SK-N-SH (cell line): Measurements from ENCODE around the gene PTCRA. TPM values are rescaled to one million over a fixed set of nuclear protein-coding genes. Genes with fewer than 3 reads are reported as not detected.

Experiments used
- CTCF ChIA-PET: fragments of 300-600, 350-600 bp; formaldehyde crosslinking; extraction: SDS; loops from one replicate; lab custom pipeline; 2021; lab: Yijun Ruan, JAX
- POLR2A ChIA-PET: fragments of 350-600 bp; sonication (Branson Sonifier 250); formaldehyde crosslinking; extraction: SDS; loops from one replicate; lab custom pipeline; 2020; ENCODE audit warnings: antibody characterized with exemption, inconsistent platforms; lab: Yijun Ruan, JAX
- DNase-seq: peaks from one replicate; pipeline ENCODE4 v3.0.0; 2012
- H2AFZ ChIP-seq: fragments of 200-600 bp; sonication (generic); 2 replicates; pipeline ENCODE4 v1.8.1; 2016; ENCODE audit warnings: antibody characterized with exemption, mild to moderate bottlenecking, low read depth
- H3F3A ChIP-seq: fragments of 200-600 bp; sonication (generic); replicated peaks from 2 replicates; pipeline ENCODE3; 2016; ENCODE audit warnings: antibody characterized with exemption, mild to moderate bottlenecking; ENCODE audit not compliant: insufficient read depth
- H3K27ac ChIP-seq, 2 experiments: fragments of 200-500 bp in 1 of 2; fragments of 200-600 bp in 1 of 2; sonication (Bioruptor generic) in 1 of 2; sonication (generic), shearing (Covaris generic) in 1 of 2; 2 replicates each; pipeline versions ENCODE4 v1.5.1 to v1.6.1; 2014 to 2016; ENCODE audit warnings: low read depth in 2 of 2, inconsistent platforms in 1 of 2, low read length in 1 of 2, mild to moderate bottlenecking in 1 of 2, mixed read lengths in 1 of 2
- H3K27me3 ChIP-seq: fragments of 200-600 bp; sonication (generic), shearing (Covaris generic); 2 replicates; pipeline ENCODE4 v1.6.1; 2016; ENCODE audit warnings: mixed run types; ENCODE audit not compliant: insufficient read depth
- H3K36me3 ChIP-seq, 2 experiments: fragments of 200-500 bp in 1 of 2; fragments of 200-600 bp in 1 of 2; sonication (Bioruptor generic) in 1 of 2; sonication (generic) in 1 of 2; replicated peaks in 1 of 2; 2 replicates each; pipeline versions ENCODE3 to v1.5.1; 2014 to 2016; ENCODE audit warnings: low read length in 1 of 2, mild to moderate bottlenecking in 1 of 2; ENCODE audit not compliant: insufficient read depth in 2 of 2, control insufficient read depth in 1 of 2
- H3K4me1 ChIP-seq, 2 experiments: fragments of 200-500 bp in 1 of 2; fragments of 200-600 bp in 1 of 2; sonication (Bioruptor generic) in 1 of 2; sonication (generic), shearing (Covaris generic) in 1 of 2; 2 replicates each; pipeline versions ENCODE4 v1.5.1 to v1.6.1; 2014 to 2016; ENCODE audit warnings: low read depth in 1 of 2, low read length in 1 of 2, mixed run types in 1 of 2; ENCODE audit not compliant: insufficient read depth in 2 of 2, control insufficient read depth in 1 of 2
- H3K4me2 ChIP-seq: fragments of 200-600 bp; sonication (generic), shearing (Covaris generic); 2 replicates; pipeline ENCODE4 v1.6.1; 2017; ENCODE audit warnings: mixed run types
- H3K4me3 ChIP-seq, 2 experiments: fragments of 200-500 bp in 1 of 2; fragments of 200-600 bp in 1 of 2; sonication (Bioruptor generic) in 1 of 2; sonication (generic), shearing (Covaris generic) in 1 of 2; 2 replicates each; pipeline versions ENCODE4 v1.5.1 to v1.8.1; 2014 to 2016; ENCODE audit warnings: low read depth in 2 of 2, inconsistent platforms in 1 of 2, low read length in 1 of 2, mild to moderate bottlenecking in 1 of 2, mixed read lengths in 1 of 2, moderate library complexity in 1 of 2
- H3K79me2 ChIP-seq: fragments of 200-600 bp; sonication (generic); 2 replicates; pipeline ENCODE4 v1.8.1; 2017; ENCODE audit warnings: mild to moderate bottlenecking; ENCODE audit not compliant: insufficient read depth
- H3K9ac ChIP-seq: fragments of 200-600 bp; sonication (generic); 2 replicates; pipeline ENCODE4 v1.6.1; 2017; ENCODE audit warnings: mixed run types
- H3K9me2 ChIP-seq: fragments of 200-600 bp; sonication (generic); 2 replicates; pipeline ENCODE4 v1.6.1; 2017; ENCODE audit warnings: mixed run types
- H3K9me3 ChIP-seq: fragments of 200-600 bp; sonication (generic); 2 replicates; pipeline ENCODE4 v1.6.1; 2017; ENCODE audit warnings: mixed run types, mild to moderate bottlenecking, moderate library complexity
- H4K20me1 ChIP-seq: fragments of 200-600 bp; sonication (generic); 2 replicates; pipeline ENCODE4 v1.6.1; 2017; ENCODE audit warnings: mild to moderate bottlenecking, mixed run types; ENCODE audit not compliant: insufficient read depth
- CHD2 ChIP-seq: fragments of 150-350 bp; IDR thresholded peaks from 2 replicates; pipeline ENCODE4 v1.6.1; 2018; ENCODE audit warnings: low read length; ENCODE audit not compliant: partially characterized antibody
- ELF1 ChIP-seq: IDR thresholded peaks from 2 replicates; pipeline ENCODE4 v1.4.0; 2012
- FOXJ3 ChIP-seq: sonication (generic); formaldehyde crosslinking; IDR thresholded peaks from 2 replicates; pipeline ENCODE4 v1.5.1; 2020; ENCODE audit warnings: mild to moderate bottlenecking, missing genetic modification reagents
- FOXM1 ChIP-seq: IDR thresholded peaks from 2 replicates; pipeline ENCODE4 v1.4.0; 2012; ENCODE audit warnings: low read depth, mild to moderate bottlenecking
- NRF1 ChIP-seq: IDR thresholded peaks from 2 replicates; pipeline ENCODE4 v1.6.1; 2012; ENCODE audit warnings: low read depth, mild to moderate bottlenecking, low read length
- RAD21 ChIP-seq: IDR thresholded peaks from 2 replicates; pipeline ENCODE4 v1.6.1; 2012; ENCODE audit warnings: mild to moderate bottlenecking, low read length
- RCOR1 ChIP-seq: fragments of 150-350 bp; IDR thresholded peaks from 2 replicates; pipeline ENCODE4 v1.6.1; 2017; ENCODE audit warnings: antibody characterized with exemption, low read length
- RFX5 ChIP-seq: IDR thresholded peaks from 2 replicates; pipeline ENCODE4 v1.6.1; 2012; ENCODE audit warnings: mild to moderate bottlenecking, improper control_type of control experiment, low read length
- SIN3A ChIP-seq: IDR thresholded peaks from 2 replicates; pipeline ENCODE4 v1.6.1; 2012; ENCODE audit warnings: low read depth, mild to moderate bottlenecking, low read length, moderate library complexity, borderline replicate concordance
- TAF1 ChIP-seq: IDR thresholded peaks from 2 replicates; pipeline ENCODE4 v1.6.1; 2012; ENCODE audit warnings: low read depth, mild to moderate bottlenecking, low read length, moderate library complexity, borderline replicate concordance
- TCF12 ChIP-seq: IDR thresholded peaks from 2 replicates; pipeline ENCODE4 v1.4.0; 2012
- TEAD4 ChIP-seq: IDR thresholded peaks from 2 replicates; pipeline ENCODE4 v1.4.0; 2012; ENCODE audit warnings: mild to moderate bottlenecking, borderline replicate concordance; ENCODE audit not compliant: insufficient read depth
- WGBS: methylation state at CpG from one replicate; pipeline ENCODE4 v1.1.6; 2017; ENCODE audit warnings: low lambda C conversion rate; 5-methylcytosine and 5-hydroxymethylcytosine counted together
- polyA plus RNA-seq, 3 experiments: library from polyadenylated mRNA; depleted of rRNA; stranded (reverse); fragments of >200 nt; gene quantifications; 2 replicates each; pipeline ENCODE4 v1.2.3, GENCODE V29; 2012
- TF ChIP-seq, protein P1 (sequence below): IDR thresholded peaks from 2 replicates; pipeline ENCODE4; 2012
- TF ChIP-seq, protein P2 (sequence below): fragments of 150-350 bp; IDR thresholded peaks from 2 replicates; pipeline ENCODE4 v1.6.1; 2016; ENCODE audit warnings: mild to moderate bottlenecking, low read depth, low read length
- TF ChIP-seq, protein P3 (sequence below): IDR thresholded peaks from 2 replicates; pipeline ENCODE4 v1.4.0; 2012; ENCODE audit warnings: low read depth, borderline replicate concordance
- TF ChIP-seq, protein P4 (sequence below): IDR thresholded peaks from 2 replicates; pipeline ENCODE4 v1.4.0; 2012; ENCODE audit warnings: low read depth, borderline replicate concordance
- TF ChIP-seq, protein P5 (sequence below): fragments of 150-350 bp; IDR thresholded peaks from 2 replicates; pipeline ENCODE4 v1.6.1; 2017; ENCODE audit warnings: antibody characterized with exemption, low read length, low read depth, borderline replicate concordance

PTCRA gene, protein sequence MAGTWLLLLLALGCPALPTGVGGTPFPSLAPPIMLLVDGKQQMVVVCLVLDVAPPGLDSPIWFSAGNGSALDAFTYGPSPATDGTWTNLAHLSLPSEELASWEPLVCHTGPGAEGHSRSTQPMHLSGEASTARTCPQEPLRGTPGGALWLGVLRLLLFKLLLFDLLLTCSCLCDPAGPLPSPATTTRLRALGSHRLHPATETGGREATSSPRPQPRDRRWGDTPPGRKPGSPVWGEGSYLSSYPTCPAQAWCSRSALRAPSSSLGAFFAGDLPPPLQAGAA
- polyA plus RNA-seq (2012; rRNA removed): not detected in 2 replicates
- not detected in 2 replicates for polyA plus RNA-seq (2012; cell fraction: cytosol; rRNA removed)
- not detected in 2 replicates for polyA plus RNA-seq (2012; cell fraction: nucleus; rRNA removed)

DNA sequence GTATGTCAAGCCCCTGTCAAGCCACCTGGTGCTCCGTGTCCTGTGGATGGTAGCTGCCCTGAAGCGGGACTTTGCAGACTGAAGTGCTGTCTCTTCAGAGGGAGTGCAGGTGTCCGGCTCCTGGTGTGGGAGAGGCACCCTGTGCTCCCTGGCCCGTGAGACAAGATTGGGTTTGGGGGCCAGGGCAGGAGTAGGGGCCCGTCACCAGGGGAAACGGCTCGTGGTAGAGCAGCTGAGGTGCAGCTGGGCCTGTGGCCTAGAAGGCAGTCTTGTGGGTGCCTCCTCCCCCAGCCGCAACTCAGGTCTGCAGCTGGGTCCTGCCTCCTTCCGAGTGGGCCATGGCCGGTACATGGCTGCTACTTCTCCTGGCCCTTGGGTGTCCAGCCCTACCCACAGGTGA, at the start of gene PTCRA:
Gene PTCRA, plus strand, starts transcription at position 322 of the 400 bp plus-strand sequence. Its CDS starts 17 bp downstream, at position 339.
- H3K9me2 ChIP-seq: no peaks in the 10 kb centered on the region
- no peaks in the 10 kb centered on the region for H3K27me3 ChIP-seq
- no peaks in the 10 kb centered on the region for H3K4me1 ChIP-seq
- WGBS: no CpG with 5 or more reads among the region's 10 CpGs
- H3K79me2 ChIP-seq: no peaks in the 10 kb centered on the region
- ChIA-PET CTCF (interaction anchor here (2.4 kb wide), 1 partner anchor 15 kb away, joined by 7 read pairs; no protein-coding TSS in a partner anchor), POLR2A (no interaction called here)
- H2AFZ ChIP-seq: no peak within 1 kb of the TSS
- no peak within 1 kb of the TSS for H3K4me2 ChIP-seq
- DNase-seq: no peak
- no peaks in the 10 kb centered on the region for H3K36me3 ChIP-seq
- TF ChIP-seq, protein P1, sequence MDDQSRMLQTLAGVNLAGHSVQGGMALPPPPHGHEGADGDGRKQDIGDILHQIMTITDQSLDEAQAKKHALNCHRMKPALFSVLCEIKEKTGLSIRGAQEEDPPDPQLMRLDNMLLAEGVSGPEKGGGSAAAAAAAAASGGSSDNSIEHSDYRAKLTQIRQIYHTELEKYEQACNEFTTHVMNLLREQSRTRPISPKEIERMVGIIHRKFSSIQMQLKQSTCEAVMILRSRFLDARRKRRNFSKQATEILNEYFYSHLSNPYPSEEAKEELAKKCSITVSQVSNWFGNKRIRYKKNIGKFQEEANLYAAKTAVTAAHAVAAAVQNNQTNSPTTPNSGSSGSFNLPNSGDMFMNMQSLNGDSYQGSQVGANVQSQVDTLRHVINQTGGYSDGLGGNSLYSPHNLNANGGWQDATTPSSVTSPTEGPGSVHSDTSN: no peak
- TF ChIP-seq NRF1 (no peak), ELF1 (no peak), RAD21 (no peak), RFX5 (no peak), TCF12 (no peak), FOXJ3 (CRISPR knock-in tag) (no peak), TAF1 (no peak)
- TF ChIP-seq, protein P2, sequence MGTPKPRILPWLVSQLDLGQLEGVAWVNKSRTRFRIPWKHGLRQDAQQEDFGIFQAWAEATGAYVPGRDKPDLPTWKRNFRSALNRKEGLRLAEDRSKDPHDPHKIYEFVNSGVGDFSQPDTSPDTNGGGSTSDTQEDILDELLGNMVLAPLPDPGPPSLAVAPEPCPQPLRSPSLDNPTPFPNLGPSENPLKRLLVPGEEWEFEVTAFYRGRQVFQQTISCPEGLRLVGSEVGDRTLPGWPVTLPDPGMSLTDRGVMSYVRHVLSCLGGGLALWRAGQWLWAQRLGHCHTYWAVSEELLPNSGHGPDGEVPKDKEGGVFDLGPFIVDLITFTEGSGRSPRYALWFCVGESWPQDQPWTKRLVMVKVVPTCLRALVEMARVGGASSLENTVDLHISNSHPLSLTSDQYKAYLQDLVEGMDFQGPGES: no peak
- TF ChIP-seq, protein P3, sequence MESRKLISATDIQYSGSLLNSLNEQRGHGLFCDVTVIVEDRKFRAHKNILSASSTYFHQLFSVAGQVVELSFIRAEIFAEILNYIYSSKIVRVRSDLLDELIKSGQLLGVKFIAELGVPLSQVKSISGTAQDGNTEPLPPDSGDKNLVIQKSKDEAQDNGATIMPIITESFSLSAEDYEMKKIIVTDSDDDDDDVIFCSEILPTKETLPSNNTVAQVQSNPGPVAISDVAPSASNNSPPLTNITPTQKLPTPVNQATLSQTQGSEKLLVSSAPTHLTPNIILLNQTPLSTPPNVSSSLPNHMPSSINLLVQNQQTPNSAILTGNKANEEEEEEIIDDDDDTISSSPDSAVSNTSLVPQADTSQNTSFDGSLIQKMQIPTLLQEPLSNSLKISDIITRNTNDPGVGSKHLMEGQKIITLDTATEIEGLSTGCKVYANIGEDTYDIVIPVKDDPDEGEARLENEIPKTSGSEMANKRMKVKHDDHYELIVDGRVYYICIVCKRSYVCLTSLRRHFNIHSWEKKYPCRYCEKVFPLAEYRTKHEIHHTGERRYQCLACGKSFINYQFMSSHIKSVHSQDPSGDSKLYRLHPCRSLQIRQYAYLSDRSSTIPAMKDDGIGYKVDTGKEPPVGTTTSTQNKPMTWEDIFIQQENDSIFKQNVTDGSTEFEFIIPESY: no peak
- H4K20me1 ChIP-seq: no peaks in the 10 kb centered on the region
- no peaks in the 10 kb centered on the region for H3K9me3 ChIP-seq
- no peak within 1 kb of the TSS for H3K4me3 ChIP-seq
- H3K9ac ChIP-seq: no peak within 1 kb of the TSS
- H3K27ac ChIP-seq: no peak within 1 kb of the TSS
- H3F3A ChIP-seq: no peaks in the 10 kb centered on the region

DNA sequence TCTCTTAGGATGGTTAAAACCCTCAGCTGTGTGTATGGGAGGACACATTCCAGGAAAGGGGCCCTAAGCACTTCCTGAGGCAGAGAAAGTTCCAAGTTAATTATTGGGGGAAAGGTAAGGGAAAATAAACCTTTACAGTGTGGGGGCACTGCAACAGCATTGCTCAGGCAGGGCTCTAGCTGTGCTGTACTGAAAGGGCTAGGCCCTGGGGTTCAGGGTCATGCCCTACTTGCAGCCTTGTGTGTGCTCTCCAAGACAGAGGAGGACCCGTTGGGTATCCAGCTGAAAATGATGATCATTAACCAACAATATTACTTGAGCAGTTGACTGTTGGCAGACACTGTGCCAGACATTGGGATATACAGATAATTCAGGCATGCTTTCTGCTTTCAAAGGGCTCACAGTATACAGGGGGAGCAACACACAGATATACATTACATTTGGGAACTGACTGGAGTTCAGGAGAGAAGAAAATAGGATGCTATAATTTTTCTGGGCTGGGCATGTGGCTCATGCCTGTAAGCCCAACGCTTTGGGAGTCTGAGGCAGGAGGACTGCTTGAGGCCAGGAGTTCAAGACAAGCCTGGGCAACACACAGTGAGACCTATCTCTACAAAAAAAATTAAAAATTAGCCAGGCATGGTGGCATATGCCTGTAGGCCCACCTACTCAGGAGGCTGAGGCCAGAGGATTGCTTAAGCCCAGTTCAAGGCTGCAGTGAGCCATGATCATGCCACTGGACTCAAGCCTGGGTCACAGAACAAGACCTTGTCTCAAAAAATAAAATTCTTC, 45.5 kb upstream of the PTCRA start:
- no peak overlapping the region for H2AFZ ChIP-seq
- H3K36me3 ChIP-seq: peaks cover 7 to 18% of the 10 kb centered on the region in 2 experiments
- H3K9me3 ChIP-seq: no peaks in the 10 kb centered on the region
- no peaks in the 10 kb centered on the region for H4K20me1 ChIP-seq
- H3K27ac ChIP-seq: no peak overlapping the region
- ChIA-PET POLR2A (interaction anchor here (1.2 kb wide), 1 partner anchor 88 kb away, joined by 3 read pairs; no protein-coding TSS in a partner anchor), CTCF (interaction anchor here (1.8 kb wide), 1 partner anchor 209 kb away, joined by 7 read pairs; no protein-coding TSS in a partner anchor)
- no peak overlapping the region for H3K4me3 ChIP-seq
- peaks cover 4% of the 10 kb centered on the region for H3F3A ChIP-seq
- H3K9me2 ChIP-seq: no peaks in the 10 kb centered on the region
- H3K27me3 ChIP-seq: no peaks in the 10 kb centered on the region
- no peak overlapping the region for H3K4me2 ChIP-seq
- no peak for DNase-seq
- no peak overlapping the region for H3K9ac ChIP-seq
- TF ChIP-seq, protein P1: no peak
- TF ChIP-seq NRF1 (no peak), TCF12 (no peak), FOXM1 (no peak), RAD21 (no peak), CHD2 (no peak), RCOR1 (no peak), SIN3A (no peak), TEAD4 (no peak)
- TF ChIP-seq, protein P4, sequence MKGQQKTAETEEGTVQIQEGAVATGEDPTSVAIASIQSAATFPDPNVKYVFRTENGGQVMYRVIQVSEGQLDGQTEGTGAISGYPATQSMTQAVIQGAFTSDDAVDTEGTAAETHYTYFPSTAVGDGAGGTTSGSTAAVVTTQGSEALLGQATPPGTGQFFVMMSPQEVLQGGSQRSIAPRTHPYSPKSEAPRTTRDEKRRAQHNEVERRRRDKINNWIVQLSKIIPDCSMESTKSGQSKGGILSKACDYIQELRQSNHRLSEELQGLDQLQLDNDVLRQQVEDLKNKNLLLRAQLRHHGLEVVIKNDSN: no peak
- TF ChIP-seq, protein P5, sequence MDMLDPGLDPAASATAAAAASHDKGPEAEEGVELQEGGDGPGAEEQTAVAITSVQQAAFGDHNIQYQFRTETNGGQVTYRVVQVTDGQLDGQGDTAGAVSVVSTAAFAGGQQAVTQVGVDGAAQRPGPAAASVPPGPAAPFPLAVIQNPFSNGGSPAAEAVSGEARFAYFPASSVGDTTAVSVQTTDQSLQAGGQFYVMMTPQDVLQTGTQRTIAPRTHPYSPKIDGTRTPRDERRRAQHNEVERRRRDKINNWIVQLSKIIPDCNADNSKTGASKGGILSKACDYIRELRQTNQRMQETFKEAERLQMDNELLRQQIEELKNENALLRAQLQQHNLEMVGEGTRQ: no peak
- TF ChIP-seq, all 33 proteins: peak for 0
- Histone ChIP-seq H3K79me2 (no peaks in the 10 kb centered on the region), H3K4me1 (no peaks in the 10 kb centered on the region)
- WGBS: 62% methylated on average over 2 of the region's 2 CpGs
